H54 (cell line): ENCODE data around the gene LAMC1.
"Not testable (repeated sequence)": the region's sequence is repeated elsewhere in the genome, so short reads cannot be mapped to it uniquely, and the experiment has no call there.

Source experiments
- DNase-seq: peaks from one replicate; pipeline ENCODE4 v3.0.0; 2011; ENCODE audit warnings: low spot score, mixed read lengths; ENCODE audit not compliant: insufficient read length
- FAIRE-seq: peaks from 3 replicates; lab custom pipeline; 2011; peaks lifted over from hg19 to GRCh38; lab: Jason Lieb, UNC
- POLR2A ChIP-seq: IDR thresholded peaks from 2 replicates; pipeline ENCODE4 v1.6.1; 2011; ENCODE audit warnings: low read depth, mild to moderate bottlenecking, low read length

Gene LAMC1

GRCh38 chr1:183070234-183070922 is 47.2 kb downstream of the LAMC1 start:
- FAIRE-seq (no peak), DNase-seq (no peak)
- TF ChIP-seq POLR2A = no peak

GRCh38 chr1:183070923-183071618 is 47.9 kb downstream of the LAMC1 start:
- peak; percentile 75 for FAIRE-seq
- DNase-seq = peak; percentile 19
- no peak for TF ChIP-seq POLR2A

- not testable (repeated sequence) for DNase-seq, FAIRE-seq
Observed at GRCh38 chr1:183072595-183072994, 49.4 kb downstream of the LAMC1 start.

GRCh38 chr1:183073320-183073719 is 50.1 kb downstream of the LAMC1 start:
- TF ChIP-seq POLR2A = no peak
- FAIRE-seq (no peak), DNase-seq (no peak)

GRCh38 chr1:183074215-183074614 is 51.0 kb downstream of the LAMC1 start:
- no peak for FAIRE-seq
- no peak for TF ChIP-seq POLR2A

GRCh38 chr1:183075861-183076260 is 52.6 kb downstream of the LAMC1 start:
- no peak for TF ChIP-seq POLR2A
- DNase-seq (no peak), FAIRE-seq (no peak)

More at GRCh38 chr1:183074215-183074614, 51.0 kb downstream of the LAMC1 start:
- no peak for DNase-seq

GRCh38 chr1:183077097-183077496 is 53.9 kb downstream of the LAMC1 start:
- DNase-seq = no peak
- no peak for FAIRE-seq
- TF ChIP-seq POLR2A = no peak

- no peak for DNase-seq
- FAIRE-seq = no peak
- no peak for TF ChIP-seq POLR2A
Observed at GRCh38 chr1:183079712-183080388, 56.6 kb downstream of the LAMC1 start.

GRCh38 chr1:183080406-183080805 is 57.2 kb downstream of the LAMC1 start:
- FAIRE-seq (peak; percentile 64), DNase-seq (peak; percentile 56)
- TF ChIP-seq POLR2A = no peak

GRCh38 chr1:183081402-183082120 is 58.3 kb downstream of the LAMC1 start:
- TF ChIP-seq POLR2A = no peak
- FAIRE-seq = no peak
- DNase-seq = no peak

GRCh38 chr1:183082650-183083049 is 59.4 kb downstream of the LAMC1 start:
- no peak for TF ChIP-seq POLR2A
- FAIRE-seq (no peak), DNase-seq (no peak)

GRCh38 chr1:183087001-183087400 is 63.8 kb downstream of the LAMC1 start:
- DNase-seq (no peak), FAIRE-seq (no peak)
- TF ChIP-seq POLR2A = no peak

GRCh38 chr1:183089025-183089639 is 65.9 kb downstream of the LAMC1 start:
- no peak for FAIRE-seq
- TF ChIP-seq POLR2A = no peak
- DNase-seq = no peak
